ENCODE results near the gene ULK4.
"Not testable (repeated sequence)": the region's sequence is repeated elsewhere in the genome, so short reads cannot be mapped to it uniquely, and the experiment has no call there.

The ULK4 gene

DNA sequence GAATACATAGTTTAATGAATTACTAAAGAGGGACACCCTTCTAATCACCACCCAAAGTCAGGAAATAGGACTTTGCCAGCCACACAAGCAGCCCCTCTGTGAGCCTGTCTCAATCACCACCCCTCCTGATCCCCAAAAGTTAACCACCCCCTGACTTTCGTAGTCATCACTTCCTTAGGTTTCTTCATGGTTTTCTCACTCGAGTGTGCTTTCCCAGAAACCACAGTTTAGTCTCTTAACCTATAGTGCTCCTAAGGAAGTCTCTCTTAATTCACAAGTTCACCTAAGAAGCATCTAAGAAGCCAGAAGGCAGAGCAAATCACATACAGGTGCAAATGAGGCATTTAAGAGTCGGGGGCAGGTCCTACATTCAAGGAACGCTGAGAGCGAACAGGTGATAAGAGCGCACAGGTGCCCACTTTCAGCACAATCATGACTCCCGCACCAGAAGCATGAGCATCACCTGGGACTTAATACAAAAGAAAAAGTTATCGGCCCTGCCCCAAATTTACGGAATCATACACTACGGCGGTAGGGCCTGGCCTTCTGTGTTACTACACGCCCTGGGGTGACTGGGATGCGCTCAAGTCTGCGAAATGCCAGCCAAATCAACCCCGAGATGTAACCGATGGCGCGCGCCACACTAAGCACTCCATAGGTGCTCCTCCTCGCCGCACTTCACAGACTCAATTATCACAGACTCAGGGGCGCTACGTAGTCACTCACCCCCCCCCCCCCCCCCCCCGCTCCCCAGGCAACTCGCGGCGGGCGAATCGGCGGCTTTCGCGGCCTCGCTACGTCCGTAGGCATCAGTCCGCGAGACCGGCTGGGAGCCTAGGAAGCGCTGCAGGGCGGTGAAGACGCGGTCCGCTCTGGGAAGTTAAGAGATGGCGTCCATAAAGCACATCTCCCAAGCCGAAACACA lies 815 bp downstream of the ULK4 start:
- peak; percentile 13 to 21 for DNase-seq (ENCODE audit: low read depth in 2 of 2, low spot score in 1 of 2)

GRCh38 chr3:41956574-41956973 lies 5.3 kb downstream of the ULK4 start:
- no peak for DNase-seq (ENCODE audit: low read depth in 2 of 2, low spot score in 1 of 2)

DNA sequence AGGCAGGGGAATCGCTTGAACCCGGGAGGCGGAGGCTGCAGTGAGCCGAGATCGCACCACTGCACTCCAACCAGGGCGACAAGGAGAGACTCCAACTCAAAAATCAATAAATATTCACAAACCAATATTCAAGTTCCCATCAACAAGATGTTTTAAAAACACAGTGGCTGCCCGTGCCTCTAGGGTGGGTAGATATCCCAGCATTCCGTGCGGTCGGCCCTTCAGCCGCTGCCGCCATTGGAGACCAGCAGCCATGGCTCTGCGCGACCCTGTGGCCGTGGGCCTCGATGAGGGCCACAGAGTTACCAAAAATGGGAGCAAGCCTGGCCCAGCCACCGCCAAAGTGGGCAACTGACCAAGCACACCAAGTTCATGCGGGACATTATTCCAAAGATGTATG lies 6.7 kb downstream of the ULK4 start:
- no peak for DNase-seq (ENCODE audit: low read depth in 2 of 2, low spot score in 1 of 2)

- no peak for DNase-seq (ENCODE audit: low read depth in 2 of 2, low spot score in 1 of 2)
Measured at GRCh38 chr3:41943311-41943843, 18.5 kb downstream of the ULK4 start.

- DNase-seq (ENCODE audit: low read depth in 2 of 2, low spot score in 1 of 2) = no peak
Measured at GRCh38 chr3:41940393-41940792, 21.5 kb downstream of the ULK4 start.

GRCh38 chr3:41936384-41936783 lies 25.5 kb downstream of the ULK4 start:
- no peak for DNase-seq (ENCODE audit: low read depth in 2 of 2, low spot score in 1 of 2)

DNA sequence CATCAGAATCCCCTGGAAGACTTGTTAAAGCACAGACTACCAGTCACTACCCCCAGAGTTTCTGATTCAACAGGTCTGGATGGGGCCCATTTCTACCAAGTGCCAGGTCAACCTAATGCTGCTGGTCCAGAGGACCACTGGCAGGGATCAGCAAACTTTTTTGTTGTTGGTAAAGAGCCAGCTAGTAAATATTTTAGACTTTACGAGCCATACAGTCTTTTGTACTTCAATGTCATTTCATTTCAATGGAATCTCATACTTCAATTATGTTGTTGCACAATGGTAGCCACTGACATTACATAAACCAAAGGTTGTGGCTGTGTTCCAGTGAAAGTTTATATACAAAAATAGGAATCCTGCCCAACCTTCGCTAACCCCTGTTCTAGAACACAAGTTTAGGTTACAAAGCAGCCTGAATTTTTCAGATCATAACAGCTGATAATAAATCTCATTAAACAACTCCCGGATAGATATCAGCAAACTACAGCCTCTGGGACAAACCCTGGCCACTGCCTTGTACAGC lies 28.7 kb downstream of the ULK4 start:
- no peak for DNase-seq (ENCODE audit: low read depth in 2 of 2, low spot score in 1 of 2)

- no peak for DNase-seq (ENCODE audit: low read depth in 2 of 2, low spot score in 1 of 2)
Measured at GRCh38 chr3:41932464-41932863, 29.4 kb downstream of the ULK4 start.

- DNase-seq (ENCODE audit: low read depth in 2 of 2, low spot score in 1 of 2) = no peak
Measured at GRCh38 chr3:41920406-41920965, 41.4 kb downstream of the ULK4 start.

DNA sequence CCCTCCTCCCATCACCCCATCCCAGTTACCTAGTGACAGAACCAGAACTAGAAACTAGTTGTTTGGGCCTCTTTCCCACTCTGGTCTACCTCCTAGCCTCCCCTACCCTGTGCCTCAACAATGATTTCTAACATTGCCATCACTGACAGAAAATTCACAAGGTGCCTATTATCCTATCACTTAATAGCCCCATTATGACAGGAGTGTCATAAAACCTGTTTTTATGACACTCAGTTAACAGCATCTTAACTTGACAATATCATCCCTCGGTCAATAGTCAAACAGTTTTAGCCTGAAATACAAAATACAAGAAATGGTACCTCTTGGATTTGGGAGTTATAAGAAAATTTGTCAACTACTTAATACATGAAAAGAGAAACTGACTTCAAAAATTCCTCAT lies 46.5 kb downstream of the ULK4 start:
- no peak for DNase-seq (ENCODE audit: low read depth in 2 of 2, low spot score in 1 of 2)

- DNase-seq (ENCODE audit: low read depth in 2 of 2, low spot score in 1 of 2) = no peak
Measured at GRCh38 chr3:41912280-41912679, 49.6 kb downstream of the ULK4 start.

- no peak for DNase-seq (ENCODE audit: low read depth in 2 of 2, low spot score in 1 of 2)
Measured at GRCh38 chr3:41907330-41908073, 54.4 kb downstream of the ULK4 start.

DNA sequence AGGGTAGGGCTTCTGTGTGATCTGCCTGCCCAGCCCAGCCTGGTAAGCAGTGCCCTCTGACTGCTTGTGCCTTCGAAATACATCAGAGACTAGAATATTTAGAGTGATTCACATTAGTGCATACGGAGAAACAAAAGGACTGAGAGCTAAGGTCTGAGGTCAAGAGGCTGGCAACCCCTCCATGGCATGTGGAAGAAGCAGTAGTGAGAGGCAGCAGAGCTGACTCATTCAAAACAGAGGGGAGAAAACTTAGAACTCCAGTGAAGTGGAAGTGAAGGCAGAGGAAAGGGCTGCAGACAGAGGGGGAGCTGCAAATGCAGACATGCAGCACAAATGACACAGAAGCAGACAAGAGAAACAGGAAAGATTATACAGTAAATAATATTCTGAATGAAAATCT lies 61.6 kb downstream of the ULK4 start:
- DNase-seq (ENCODE audit: low read depth in 2 of 2, low spot score in 1 of 2) = no peak

DNA sequence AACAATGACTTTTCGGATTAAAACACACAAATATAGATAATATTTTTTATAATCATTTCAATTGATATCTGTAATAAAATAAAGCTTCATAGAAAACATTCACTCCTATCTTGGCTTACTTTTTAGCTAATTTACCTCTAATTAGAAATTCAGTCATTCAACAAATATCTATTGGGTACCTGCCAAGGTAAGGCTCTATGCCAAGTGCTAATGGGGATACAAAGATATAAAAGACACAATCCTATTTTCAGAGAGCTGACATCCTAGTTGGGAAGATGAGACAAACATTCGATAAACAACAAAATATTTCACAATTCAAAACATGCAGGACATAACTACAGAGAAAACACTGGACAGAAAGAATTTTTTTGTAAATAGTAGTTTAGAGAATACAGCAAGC lies 63.3 kb downstream of the ULK4 start:
- DNase-seq (ENCODE audit: low read depth in 2 of 2, low spot score in 1 of 2) = no peak

GRCh38 chr3:41893977-41894376 lies 67.9 kb downstream of the ULK4 start:
- DNase-seq (ENCODE audit: low read depth in 2 of 2, low spot score in 1 of 2) = no peak

DNA sequence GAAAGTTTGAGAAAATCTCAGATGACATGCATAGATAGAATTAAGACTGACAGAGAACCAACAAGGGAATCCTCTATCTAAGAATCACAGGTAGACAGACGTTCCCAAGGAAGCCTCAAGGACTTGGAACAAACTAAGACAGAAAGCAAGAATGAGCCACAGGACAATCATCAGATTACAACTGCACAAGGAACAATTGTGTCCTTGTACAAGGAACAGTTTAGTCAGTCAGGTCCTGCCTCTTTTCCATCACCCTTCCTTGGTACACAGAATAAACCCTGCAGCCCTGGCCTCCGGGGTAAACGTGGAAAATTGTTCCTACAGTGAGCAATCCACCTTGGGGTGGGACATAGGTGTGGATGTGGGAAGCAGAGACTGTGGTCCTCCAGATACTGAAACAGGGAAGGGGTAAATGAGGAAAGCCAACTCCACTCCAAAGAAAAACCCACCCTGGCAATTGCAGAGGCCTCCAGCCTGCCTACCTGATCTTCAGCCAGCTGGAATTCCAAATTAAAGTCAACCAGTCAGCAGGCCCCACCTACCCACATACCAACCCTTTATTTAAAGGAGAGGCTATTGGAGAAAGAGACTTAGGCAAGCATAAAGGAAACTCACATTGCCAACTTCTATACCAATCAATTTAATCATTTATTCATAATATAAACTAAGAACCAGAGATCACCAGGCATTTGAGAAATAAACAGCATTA lies 73.4 kb downstream of the ULK4 start:
- no peak for DNase-seq (ENCODE audit: low read depth in 2 of 2, low spot score in 1 of 2)

GRCh38 chr3:41882956-41883355 lies 78.9 kb downstream of the ULK4 start:
- DNase-seq (ENCODE audit: low read depth in 2 of 2, low spot score in 1 of 2) = no peak

GRCh38 chr3:41881233-41881821 lies 80.6 kb downstream of the ULK4 start:
- no peak for DNase-seq (ENCODE audit: low read depth in 2 of 2, low spot score in 1 of 2)

DNA sequence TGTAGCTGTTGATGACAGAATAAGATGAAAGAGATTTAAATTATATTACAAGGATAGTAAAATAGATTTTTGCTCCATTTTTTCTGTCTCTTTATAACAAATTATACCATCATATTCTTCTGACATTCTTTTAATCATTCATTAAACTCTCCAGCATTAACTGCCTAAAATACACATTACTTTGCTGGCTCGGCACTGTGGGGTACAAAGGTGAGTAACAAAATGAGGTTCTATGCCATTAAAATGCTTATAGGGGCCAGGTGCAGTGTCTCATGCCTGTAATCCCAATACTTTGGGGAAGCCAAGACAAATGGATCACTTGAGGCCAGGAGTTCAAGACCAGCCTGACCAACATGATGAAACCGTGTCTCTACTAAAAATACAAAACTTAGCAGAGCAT lies 81.5 kb downstream of the ULK4 start:
- no peak for DNase-seq (ENCODE audit: low read depth in 2 of 2, low spot score in 1 of 2)

DNA sequence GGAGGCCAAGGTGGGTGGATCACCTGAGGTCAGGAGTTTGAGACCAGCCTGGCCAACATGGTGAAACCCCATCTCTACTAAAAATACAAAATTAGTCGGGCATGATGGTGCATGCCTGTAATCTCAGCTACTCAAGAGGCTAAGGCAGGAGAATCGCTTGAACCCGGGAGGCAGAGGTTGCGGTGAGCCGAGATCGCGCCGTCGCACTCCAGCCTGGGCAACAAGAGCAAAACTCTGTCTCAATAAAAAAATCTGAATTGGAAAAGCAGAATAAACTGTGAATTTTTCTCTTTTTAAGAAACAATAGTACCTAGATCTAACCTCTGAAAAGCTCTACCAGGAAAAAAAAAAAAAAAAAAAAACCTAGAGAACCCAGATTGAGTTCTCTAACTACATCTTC lies 84.2 kb downstream of the ULK4 start:
- DNase-seq (ENCODE audit: low read depth in 2 of 2, low spot score in 1 of 2) = not testable (repeated sequence)

GRCh38 chr3:41874022-41874421 lies 87.9 kb downstream of the ULK4 start:
- DNase-seq (ENCODE audit: low read depth in 2 of 2, low spot score in 1 of 2) = no peak
